ENCODE results near the gene LCN6. TPM values are rescaled to one million over a fixed set of nuclear protein-coding genes. Genes with fewer than 3 reads are reported as not detected.

Gene LCN6
- total and polyA plus RNA-seq, 4 donors: not detected

DNA sequence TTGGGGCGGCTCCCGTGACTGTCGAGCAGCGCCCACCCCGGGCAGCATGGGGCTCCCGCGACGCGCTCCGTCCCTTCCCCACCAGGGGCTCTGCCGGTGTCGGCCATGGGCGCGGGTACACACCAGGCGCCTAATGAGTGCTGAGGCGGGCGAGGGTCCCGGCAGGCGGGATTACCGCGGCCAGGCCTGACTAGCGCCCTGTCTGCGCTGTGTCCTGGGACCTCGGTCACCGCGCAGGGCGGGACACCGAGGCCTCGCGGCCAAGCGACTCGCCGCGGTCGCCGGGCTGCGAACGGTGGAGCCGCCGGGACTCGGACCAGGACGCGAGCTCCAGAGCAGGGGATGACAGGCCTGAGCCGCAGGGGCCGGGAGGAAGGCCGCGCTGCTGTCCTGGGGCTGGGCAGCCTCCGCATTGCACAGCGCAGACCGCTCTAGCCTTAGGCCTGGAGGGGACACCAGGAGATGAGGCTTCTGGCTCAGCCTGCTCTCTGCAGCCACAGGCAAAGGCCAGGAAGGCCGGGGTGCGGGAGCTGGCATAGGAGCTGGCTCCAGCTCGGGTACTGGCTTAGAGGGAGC, 19.7 kb downstream of the LCN6 start:
- H3K27ac ChIP-seq (ENCODE audit: low read depth, low read length): no peak overlapping the region
- H3K27me3 ChIP-seq (ENCODE audit: control insufficient read depth, insufficient read depth, low read length): no peaks in the 10 kb centered on the region
- WGBS (ENCODE audit: insufficient coverage): 2% methylated on average over 53 of the region's 53 CpGs
- no peaks in the 10 kb centered on the region for H3K9me3 ChIP-seq (ENCODE audit: control insufficient read depth, insufficient read depth, low read length)
- peak overlapping the region; percentile 89 for H3K4me3 ChIP-seq (ENCODE audit: low read depth, low read length)
- DNase-seq (ENCODE audit: low read depth in 4 of 6, low spot score in 6 of 6): peak in 2 of 6 donors; percentile 38 to 51
- H3K4me1 ChIP-seq (ENCODE audit: control insufficient read depth, insufficient read depth, low read length): peaks cover 42% of the 10 kb centered on the region
- H3K36me3 ChIP-seq (ENCODE audit: control insufficient read depth, insufficient read depth, low read length): peaks cover 37% of the 10 kb centered on the region

DNA sequence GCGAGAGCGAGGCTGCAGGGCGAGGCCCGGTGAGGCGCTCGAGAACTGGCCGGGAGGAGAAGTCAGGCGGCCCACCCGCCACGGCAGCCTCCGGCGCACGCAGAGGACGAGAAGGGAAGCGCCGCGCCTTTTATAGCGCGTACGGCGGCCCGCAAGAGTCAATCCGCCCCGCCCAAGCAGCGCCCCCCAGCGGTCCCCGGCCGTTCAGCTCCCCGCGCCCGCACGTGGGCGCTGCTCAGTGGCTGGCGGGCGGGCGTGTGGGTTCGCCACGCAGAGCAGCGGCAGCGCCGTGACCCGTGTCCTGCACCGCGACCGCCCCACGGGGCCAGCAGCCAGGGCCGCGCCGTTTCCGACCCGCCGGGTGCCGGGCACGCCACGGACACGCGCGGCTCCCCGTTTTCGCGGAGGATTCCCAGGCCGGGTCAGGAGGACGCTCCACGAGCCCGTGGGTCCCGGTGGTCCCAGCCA, 20.2 kb downstream of the LCN6 start:
- Histone ChIP-seq H3K36me3 (ENCODE audit: control insufficient read depth, insufficient read depth, low read length) (peaks cover 43% of the 10 kb centered on the region), H3K4me3 (ENCODE audit: low read depth, low read length) (peak overlapping the region; percentile 89), H3K27me3 (ENCODE audit: control insufficient read depth, insufficient read depth, low read length) (no peaks in the 10 kb centered on the region), H3K4me1 (ENCODE audit: control insufficient read depth, insufficient read depth, low read length) (peaks cover 42% of the 10 kb centered on the region), H3K9me3 (ENCODE audit: control insufficient read depth, insufficient read depth, low read length) (no peaks in the 10 kb centered on the region), H3K27ac (ENCODE audit: low read depth, low read length) (no peak overlapping the region)
- DNase-seq (ENCODE audit: low read depth in 4 of 6, low spot score in 6 of 6): peak in 5 of 6 donors; percentile 70 to 96 (median 82)
- under 1% methylated on average over 66 of the region's 66 CpGs for WGBS (ENCODE audit: insufficient coverage)

DNA sequence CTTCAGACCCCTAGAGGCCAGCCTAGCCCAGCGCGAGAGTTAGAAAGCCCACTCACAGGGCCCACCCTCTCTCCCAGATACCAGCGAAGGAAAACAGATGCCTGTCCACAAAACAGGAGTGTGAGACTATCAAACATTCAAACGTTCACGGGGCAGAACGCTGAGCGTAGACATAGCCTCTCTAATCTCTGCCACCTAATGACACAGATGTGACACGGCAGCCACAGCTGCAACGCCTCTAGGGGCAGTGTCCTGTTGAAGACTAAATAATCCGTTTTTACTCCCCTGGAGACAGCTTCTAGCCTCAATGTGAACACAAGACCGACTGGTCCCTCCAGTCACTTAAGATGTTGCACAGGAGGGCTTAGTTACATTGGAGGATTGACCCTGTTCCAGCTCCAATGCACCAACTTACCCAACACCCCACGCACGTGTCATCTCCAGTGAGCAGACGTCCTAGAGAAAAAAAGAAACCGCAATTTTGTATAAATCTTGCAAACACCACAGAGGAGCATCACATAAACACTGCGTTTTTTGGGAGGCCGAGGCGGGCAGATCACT, 21.6 kb downstream of the LCN6 start:
- peaks cover 54% of the 10 kb centered on the region for H3K36me3 ChIP-seq (ENCODE audit: control insufficient read depth, insufficient read depth, low read length)
- peaks cover 50% of the 10 kb centered on the region for H3K4me1 ChIP-seq (ENCODE audit: control insufficient read depth, insufficient read depth, low read length)
- H3K27me3 ChIP-seq (ENCODE audit: control insufficient read depth, insufficient read depth, low read length): no peaks in the 10 kb centered on the region
- H3K27ac ChIP-seq (ENCODE audit: low read depth, low read length): no peak overlapping the region
- H3K4me3 ChIP-seq (ENCODE audit: low read depth, low read length): peak overlapping the region; percentile 89
- peak in 1 of 6 donors; percentile 12 for DNase-seq (ENCODE audit: low read depth in 4 of 6, low spot score in 6 of 6)
- 38% methylated on average over 13 of the region's 18 CpGs for whole genome bisulfite sequencing (ENCODE audit: insufficient coverage)
- no peaks in the 10 kb centered on the region for H3K9me3 ChIP-seq (ENCODE audit: control insufficient read depth, insufficient read depth, low read length)

DNA sequence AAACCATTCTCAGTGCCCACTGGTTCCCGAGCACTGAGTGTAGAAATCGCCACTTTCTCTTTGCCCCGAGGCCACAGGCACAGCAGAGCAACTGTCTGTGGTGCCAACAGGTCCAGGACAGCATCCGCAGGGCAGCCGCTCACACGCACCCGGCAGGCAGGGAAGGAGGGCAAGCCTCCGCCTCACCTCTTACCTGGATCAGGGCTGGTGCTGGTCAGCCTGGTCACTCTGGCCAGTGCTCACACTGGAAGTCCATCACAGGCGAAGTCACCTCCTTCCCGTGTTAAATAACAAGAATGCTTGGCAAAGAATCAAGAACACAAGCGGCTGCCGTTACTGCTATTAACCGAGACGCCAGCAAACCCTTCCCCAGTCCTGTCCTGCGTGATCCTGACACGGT, 22.2 kb downstream of the LCN6 start:
- no peak for DNase-seq (ENCODE audit: low read depth in 4 of 6, low spot score in 6 of 6)
- peaks cover 56% of the 10 kb centered on the region for H3K4me1 ChIP-seq (ENCODE audit: control insufficient read depth, insufficient read depth, low read length)
- 69% methylated on average over 16 of the region's 16 CpGs for WGBS (ENCODE audit: insufficient coverage)
- H3K27ac ChIP-seq (ENCODE audit: low read depth, low read length): no peak overlapping the region
- H3K4me3 ChIP-seq (ENCODE audit: low read depth, low read length): no peak overlapping the region
- no peaks in the 10 kb centered on the region for H3K27me3 ChIP-seq (ENCODE audit: control insufficient read depth, insufficient read depth, low read length)
- H3K9me3 ChIP-seq (ENCODE audit: control insufficient read depth, insufficient read depth, low read length): no peaks in the 10 kb centered on the region
- H3K36me3 ChIP-seq (ENCODE audit: control insufficient read depth, insufficient read depth, low read length): peaks cover 57% of the 10 kb centered on the region

DNA sequence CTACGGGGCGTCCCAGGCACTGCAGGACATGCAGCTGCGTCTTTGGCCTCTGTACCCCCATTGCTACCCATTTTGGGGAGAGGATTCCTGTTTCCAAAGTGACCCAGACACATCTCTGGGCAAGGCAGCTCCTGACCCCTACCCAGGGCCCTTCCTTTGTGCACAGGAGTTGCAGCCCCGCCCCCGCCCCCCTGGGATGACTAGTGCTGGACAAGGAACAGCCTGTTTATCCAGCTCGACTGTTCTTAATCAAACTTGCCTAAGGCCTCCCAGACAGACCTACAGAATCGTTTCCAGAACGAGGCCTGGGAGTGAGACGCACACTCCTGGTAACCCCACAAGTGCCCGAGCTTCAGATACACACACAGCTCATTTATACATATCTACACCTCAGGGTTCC, 22.7 kb downstream of the LCN6 start:
- WGBS (ENCODE audit: insufficient coverage): 81% methylated on average over 10 of the region's 10 CpGs
- H3K36me3 ChIP-seq (ENCODE audit: control insufficient read depth, insufficient read depth, low read length): peaks cover 62% of the 10 kb centered on the region

DNA sequence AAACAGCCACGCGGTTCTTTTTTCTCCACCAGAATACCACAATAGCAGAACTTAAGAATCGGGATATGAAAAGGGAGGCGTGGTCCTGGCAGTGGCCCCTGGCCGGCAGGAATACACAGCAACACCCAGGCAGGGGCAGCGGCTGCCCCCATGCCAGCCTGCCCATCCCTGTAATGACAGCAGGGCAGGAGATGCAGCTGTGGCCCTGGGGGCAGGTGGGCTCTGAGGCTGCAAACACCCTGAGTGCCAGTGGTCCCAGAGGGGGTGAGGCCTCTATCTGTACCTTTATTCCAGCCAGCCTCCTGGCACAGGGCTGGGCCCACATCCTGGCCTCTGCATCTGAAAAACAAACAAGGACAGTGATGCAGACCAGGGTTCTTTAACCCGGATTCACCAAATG, 23.6 kb downstream of the LCN6 start:
- Histone ChIP-seq H3K27ac (ENCODE audit: low read depth, low read length) (no peak overlapping the region), H3K9me3 (ENCODE audit: control insufficient read depth, insufficient read depth, low read length) (no peaks in the 10 kb centered on the region), H3K27me3 (ENCODE audit: control insufficient read depth, insufficient read depth, low read length) (no peaks in the 10 kb centered on the region), H3K4me1 (ENCODE audit: control insufficient read depth, insufficient read depth, low read length) (peaks cover 68% of the 10 kb centered on the region), H3K36me3 (ENCODE audit: control insufficient read depth, insufficient read depth, low read length) (peaks cover 71% of the 10 kb centered on the region), H3K4me3 (ENCODE audit: low read depth, low read length) (no peak overlapping the region)
- DNase-seq (ENCODE audit: low read depth in 4 of 6, low spot score in 6 of 6): no peak
- WGBS (ENCODE audit: insufficient coverage): 86% methylated on average over 5 of the region's 7 CpGs

More for the DNA sequence above, 22.7 kb downstream of the LCN6 start:
- no peak overlapping the region for H3K27ac ChIP-seq (ENCODE audit: low read depth, low read length)
- no peaks in the 10 kb centered on the region for H3K9me3 ChIP-seq (ENCODE audit: control insufficient read depth, insufficient read depth, low read length)
- no peak for DNase-seq (ENCODE audit: low read depth in 4 of 6, low spot score in 6 of 6)
- no peaks in the 10 kb centered on the region for H3K27me3 ChIP-seq (ENCODE audit: control insufficient read depth, insufficient read depth, low read length)
- H3K4me1 ChIP-seq (ENCODE audit: control insufficient read depth, insufficient read depth, low read length): peaks cover 61% of the 10 kb centered on the region
- H3K4me3 ChIP-seq (ENCODE audit: low read depth, low read length): no peak overlapping the region

DNA sequence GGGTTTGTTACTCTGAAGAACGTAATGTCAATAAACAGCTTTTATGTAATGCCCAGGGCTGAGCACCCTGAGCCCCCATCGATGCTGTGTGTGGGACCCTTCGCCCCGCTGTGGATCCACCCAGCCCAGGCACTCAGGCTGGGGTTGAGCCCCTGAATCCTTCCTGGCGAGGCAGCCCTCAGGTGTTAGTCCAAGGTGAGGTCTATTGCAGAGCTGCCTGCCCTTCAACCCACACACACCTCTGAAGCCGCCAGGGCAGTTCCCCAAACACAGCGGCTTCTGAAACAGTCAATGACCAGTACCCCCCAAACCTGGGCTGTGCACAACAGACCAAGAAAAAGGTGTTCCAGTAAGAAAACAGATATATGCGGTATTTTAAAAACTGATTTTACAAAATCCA, 24.3 kb downstream of the LCN6 start:
- Histone ChIP-seq H3K9me3 (ENCODE audit: control insufficient read depth, insufficient read depth, low read length) (no peaks in the 10 kb centered on the region), H3K27ac (ENCODE audit: low read depth, low read length) (no peak overlapping the region), H3K4me1 (ENCODE audit: control insufficient read depth, insufficient read depth, low read length) (peaks cover 68% of the 10 kb centered on the region), H3K36me3 (ENCODE audit: control insufficient read depth, insufficient read depth, low read length) (peaks cover 78% of the 10 kb centered on the region), H3K27me3 (ENCODE audit: control insufficient read depth, insufficient read depth, low read length) (no peaks in the 10 kb centered on the region), H3K4me3 (ENCODE audit: low read depth, low read length) (no peak overlapping the region)
- no peak for DNase-seq (ENCODE audit: low read depth in 4 of 6, low spot score in 6 of 6)
- 96% methylated on average over 6 of the region's 8 CpGs for WGBS (ENCODE audit: insufficient coverage)

DNA sequence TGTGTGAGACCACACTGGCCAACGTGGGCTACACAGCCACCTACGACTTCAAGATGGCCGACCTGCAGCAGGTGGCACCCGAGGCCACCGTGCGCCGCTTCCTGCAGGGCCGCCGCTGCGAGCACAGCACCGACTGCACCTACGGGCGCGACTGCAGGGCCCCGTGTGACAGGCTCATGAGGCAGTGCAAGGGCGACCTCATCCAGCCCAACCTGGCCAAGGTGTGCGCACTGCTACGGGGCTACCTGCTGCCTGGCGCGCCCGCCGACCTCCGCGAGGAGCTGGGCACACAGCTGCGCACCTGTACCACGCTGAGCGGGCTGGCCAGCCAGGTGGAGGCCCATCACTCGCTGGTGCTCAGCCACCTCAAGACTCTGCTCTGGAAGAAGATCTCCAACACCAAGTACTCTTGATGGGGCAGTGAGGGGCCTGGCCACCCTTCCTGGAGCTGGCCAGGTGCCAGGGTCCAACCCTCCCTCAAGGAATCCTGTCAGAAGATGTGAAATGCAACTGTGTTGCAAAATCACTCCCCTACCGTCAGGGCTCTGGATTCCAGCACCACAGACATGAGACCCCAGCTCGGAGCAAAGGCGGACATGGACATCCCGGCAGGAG, 24.9 kb downstream of the LCN6 start:
- Histone ChIP-seq H3K9me3 (ENCODE audit: control insufficient read depth, insufficient read depth, low read length) (no peaks in the 10 kb centered on the region), H3K36me3 (ENCODE audit: control insufficient read depth, insufficient read depth, low read length) (peaks cover 84% of the 10 kb centered on the region), H3K4me3 (ENCODE audit: low read depth, low read length) (no peak overlapping the region), H3K4me1 (ENCODE audit: control insufficient read depth, insufficient read depth, low read length) (peaks cover 64% of the 10 kb centered on the region), H3K27me3 (ENCODE audit: control insufficient read depth, insufficient read depth, low read length) (no peaks in the 10 kb centered on the region), H3K27ac (ENCODE audit: low read depth, low read length) (no peak overlapping the region)
- no peak for DNase-seq (ENCODE audit: low read depth in 4 of 6, low spot score in 6 of 6)
- WGBS (ENCODE audit: insufficient coverage): 94% methylated on average over 32 of the region's 32 CpGs

DNA sequence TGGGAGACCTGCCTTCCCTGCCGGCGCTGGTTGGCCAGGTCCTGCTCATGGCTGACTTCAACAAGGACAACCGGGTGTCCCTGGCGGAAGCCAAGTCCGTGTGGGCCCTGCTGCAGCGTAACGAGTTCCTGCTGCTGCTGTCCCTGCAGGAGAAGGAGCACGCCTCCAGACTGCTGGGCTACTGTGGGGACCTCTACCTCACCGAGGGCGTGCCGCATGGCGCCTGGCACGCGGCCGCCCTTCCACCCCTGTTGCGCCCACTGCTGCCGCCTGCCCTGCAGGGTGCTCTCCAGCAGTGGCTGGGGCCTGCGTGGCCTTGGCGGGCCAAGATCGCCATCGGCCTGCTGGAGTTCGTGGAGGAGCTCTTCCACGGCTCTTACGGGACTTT, 25.4 kb downstream of the LCN6 start:
- H3K4me3 ChIP-seq (ENCODE audit: low read depth, low read length): no peak overlapping the region
- 91% methylated on average over 24 of the region's 24 CpGs for WGBS (ENCODE audit: insufficient coverage)
- no peaks in the 10 kb centered on the region for H3K27me3 ChIP-seq (ENCODE audit: control insufficient read depth, insufficient read depth, low read length)
- peaks cover 89% of the 10 kb centered on the region for H3K36me3 ChIP-seq (ENCODE audit: control insufficient read depth, insufficient read depth, low read length)
- no peaks in the 10 kb centered on the region for H3K9me3 ChIP-seq (ENCODE audit: control insufficient read depth, insufficient read depth, low read length)
- peaks cover 63% of the 10 kb centered on the region for H3K4me1 ChIP-seq (ENCODE audit: control insufficient read depth, insufficient read depth, low read length)
- no peak overlapping the region for H3K27ac ChIP-seq (ENCODE audit: low read depth, low read length)
- no peak for DNase-seq (ENCODE audit: low read depth in 4 of 6, low spot score in 6 of 6)
